HK-2 (cell line): ENCODE data around the gene METTL23.
"Not testable (repeated sequence)": the region's sequence is repeated elsewhere in the genome, so short reads cannot be mapped to it uniquely, and the experiment has no call there.

Source experiments
- DNase-seq: peaks from one replicate; pipeline ENCODE4 v3.0.0-alpha.2; 2018; ENCODE audit not compliant: unreplicated experiment

METTL23 gene

GRCh38 chr17:76695059-76695831 is 31.4 kb upstream of the METTL23 start:
- no peak for DNase-seq

GRCh38 chr17:76696763-76697701 is 29.6 kb upstream of the METTL23 start:
- DNase-seq: no peak

GRCh38 chr17:76697702-76698465 is 28.8 kb upstream of the METTL23 start:
- peak; percentile 63 for DNase-seq

- DNase-seq: not testable (repeated sequence)
Measured at GRCh38 chr17:76698466-76698977, 28.1 kb upstream of the METTL23 start.

GRCh38 chr17:76700270-76700616 is 26.4 kb upstream of the METTL23 start:
- no peak for DNase-seq

- no peak for DNase-seq
Measured at GRCh38 chr17:76700617-76701470, 25.8 kb upstream of the METTL23 start.

GRCh38 chr17:76701471-76701967 is 25.1 kb upstream of the METTL23 start:
- no peak for DNase-seq

- no peak for DNase-seq
Measured at GRCh38 chr17:76702076-76702475, 24.6 kb upstream of the METTL23 start.

- no peak for DNase-seq
Measured at GRCh38 chr17:76702941-76703637, 23.6 kb upstream of the METTL23 start.

GRCh38 chr17:76704805-76705204 is 21.8 kb upstream of the METTL23 start:
- DNase-seq: no peak

- no peak for DNase-seq
Measured at GRCh38 chr17:76706817-76707216, 19.8 kb upstream of the METTL23 start.

- no peak for DNase-seq
Measured at GRCh38 chr17:76707985-76708807, 18.4 kb upstream of the METTL23 start.

- peak; percentile 90 for DNase-seq
Measured at GRCh38 chr17:76709077-76709950, 17.3 kb upstream of the METTL23 start.

GRCh38 chr17:76709951-76710862 is 16.4 kb upstream of the METTL23 start:
- not testable (repeated sequence) for DNase-seq

- DNase-seq: peak; percentile 78
Measured at GRCh38 chr17:76710863-76711611, 15.6 kb upstream of the METTL23 start, which contains the start of gene MXRA7. MXRA7 (minus strand) TSS chr17:76710965; CDS start chr17:76710946, 19 bp downstream.

- DNase-seq: not testable (repeated sequence)
Measured at GRCh38 chr17:76712321-76712720, 14.3 kb upstream of the METTL23 start.
